ENCODE measurements around the gene YBX1. TPM values are rescaled to one million over a fixed set of nuclear protein-coding genes. Genes with fewer than 3 reads are reported as not detected.

The YBX1 gene
- total RNA-seq, 1 experiment from 2014 or later, result 1,259 TPM

DNA sequence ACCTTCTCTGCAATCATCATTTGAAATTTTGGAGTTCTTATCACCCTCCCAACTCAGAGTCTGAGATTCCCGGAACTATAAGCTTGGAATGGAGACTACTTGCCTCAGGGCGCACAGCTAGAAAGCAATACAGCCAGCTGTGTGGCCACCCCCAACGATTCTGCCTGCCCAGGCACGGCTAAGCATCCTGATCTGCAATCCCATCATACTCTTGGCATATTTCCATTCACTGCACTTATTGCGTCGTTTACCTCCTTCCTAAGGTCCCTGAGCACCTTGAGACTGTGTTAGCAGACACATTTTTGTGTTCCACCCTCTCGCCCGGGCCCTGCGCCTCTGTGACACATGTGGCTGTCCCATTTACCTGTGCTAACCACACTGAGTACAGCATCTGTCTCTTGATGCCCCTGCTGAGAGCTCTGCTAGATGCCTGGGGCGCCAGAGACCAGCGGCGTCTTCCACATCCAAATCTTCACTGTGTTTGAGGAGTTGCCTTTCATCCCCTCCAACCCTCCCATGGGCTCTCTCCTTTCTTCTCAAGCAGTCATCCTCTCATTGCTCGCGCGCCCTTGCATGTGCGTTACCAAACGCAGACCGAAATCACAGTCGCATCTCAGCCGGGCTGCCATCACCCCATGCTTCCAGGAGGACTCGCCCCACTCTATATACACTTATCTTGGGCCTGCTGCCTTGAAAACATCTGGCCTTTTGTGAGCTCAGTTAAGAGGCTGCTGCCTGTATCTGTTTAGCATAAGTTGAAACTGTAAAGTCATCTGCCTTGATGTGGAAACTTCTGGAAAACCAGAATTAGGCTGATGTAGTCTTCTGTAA is 61.3 kb downstream of the YBX1 start:
- Histone ChIP-seq H3K79me2 (ENCODE audit: low read length) (no peaks in the 10 kb centered on the region), H3K9me2 (replicated peaks; ENCODE audit: low read length) (no peaks in the 10 kb centered on the region), H3K36me3 (ENCODE audit: low read depth, low read length) (no peaks in the 10 kb centered on the region), H3K27me3 (ENCODE audit: low read length) (no peaks in the 10 kb centered on the region), H3K9ac (ENCODE audit: low read length) (no peak overlapping the region), H3K9me3 (ENCODE audit: low read length) (no peaks in the 10 kb centered on the region), H3K4me2 (ENCODE audit: low read length) (no peak overlapping the region), H3K27ac (ENCODE audit: low read length) (no peak overlapping the region), H4K20me1 (ENCODE audit: low read length) (no peaks in the 10 kb centered on the region), H2AFZ (ENCODE audit: low read length) (no peak overlapping the region), H3K4me3 (ENCODE audit: low read length) (no peak overlapping the region), H3K4me1 (ENCODE audit: insufficient read depth, low read length) (no peaks in the 10 kb centered on the region), H3F3A (ENCODE audit: low read length, unreplicated experiment) (no peaks in the 10 kb centered on the region)
- ChIA-PET POLR2A (ENCODE audit: unreplicated experiment) (no interaction called here), CTCF (no interaction called here)
- BruUV-seq (replicated peaks), result no TSS peak
- ATAC-seq, result no peak
- intact Hi-C loops (cut with micrococcal nuclease), result no loop called here
- TF ChIP-seq EZH2 (IDR thresholded peaks at IDR 0.05; ENCODE audit: low read length, unreplicated experiment), result no peak
- no peak for TF ChIP-seq EZH2phosphoT487 (IDR thresholded peaks at IDR 0.05; ENCODE audit: borderline replicate concordance, low read length)
- TF ChIP-seq, protein P1, sequence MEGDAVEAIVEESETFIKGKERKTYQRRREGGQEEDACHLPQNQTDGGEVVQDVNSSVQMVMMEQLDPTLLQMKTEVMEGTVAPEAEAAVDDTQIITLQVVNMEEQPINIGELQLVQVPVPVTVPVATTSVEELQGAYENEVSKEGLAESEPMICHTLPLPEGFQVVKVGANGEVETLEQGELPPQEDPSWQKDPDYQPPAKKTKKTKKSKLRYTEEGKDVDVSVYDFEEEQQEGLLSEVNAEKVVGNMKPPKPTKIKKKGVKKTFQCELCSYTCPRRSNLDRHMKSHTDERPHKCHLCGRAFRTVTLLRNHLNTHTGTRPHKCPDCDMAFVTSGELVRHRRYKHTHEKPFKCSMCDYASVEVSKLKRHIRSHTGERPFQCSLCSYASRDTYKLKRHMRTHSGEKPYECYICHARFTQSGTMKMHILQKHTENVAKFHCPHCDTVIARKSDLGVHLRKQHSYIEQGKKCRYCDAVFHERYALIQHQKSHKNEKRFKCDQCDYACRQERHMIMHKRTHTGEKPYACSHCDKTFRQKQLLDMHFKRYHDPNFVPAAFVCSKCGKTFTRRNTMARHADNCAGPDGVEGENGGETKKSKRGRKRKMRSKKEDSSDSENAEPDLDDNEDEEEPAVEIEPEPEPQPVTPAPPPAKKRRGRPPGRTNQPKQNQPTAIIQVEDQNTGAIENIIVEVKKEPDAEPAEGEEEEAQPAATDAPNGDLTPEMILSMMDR (conservative IDR thresholded peaks at IDR 0.05; ENCODE audit: low read depth, low read length), result no peak
- no peak for DNase-seq

DNA sequence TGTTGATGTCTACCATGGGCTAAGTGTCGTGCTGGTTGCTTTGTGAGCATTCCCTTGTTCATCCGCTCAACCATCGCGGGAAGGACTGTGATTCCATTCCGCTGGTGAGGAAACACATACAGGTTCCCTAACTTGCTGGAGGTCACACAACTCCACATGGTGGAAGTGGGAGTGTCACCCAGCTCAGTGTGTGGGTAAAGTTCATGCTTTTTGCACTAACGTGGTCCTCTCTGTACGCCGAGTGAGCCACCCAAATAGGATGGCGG is 61.9 kb downstream of the YBX1 start:
- Histone ChIP-seq H3K9ac (ENCODE audit: low read length) (no peak overlapping the region), H3K4me1 (ENCODE audit: insufficient read depth, low read length) (no peaks in the 10 kb centered on the region), H2AFZ (ENCODE audit: low read length) (no peak overlapping the region), H3K36me3 (ENCODE audit: low read depth, low read length) (no peaks in the 10 kb centered on the region), H3K79me2 (ENCODE audit: low read length) (no peaks in the 10 kb centered on the region), H3F3A (ENCODE audit: low read length, unreplicated experiment) (no peaks in the 10 kb centered on the region), H3K27ac (ENCODE audit: low read length) (no peak overlapping the region), H3K4me3 (ENCODE audit: low read length) (no peak overlapping the region), H3K9me3 (ENCODE audit: low read length) (no peaks in the 10 kb centered on the region), H3K9me2 (replicated peaks; ENCODE audit: low read length) (no peaks in the 10 kb centered on the region), H4K20me1 (ENCODE audit: low read length) (no peaks in the 10 kb centered on the region), H3K4me2 (ENCODE audit: low read length) (no peak overlapping the region), H3K27me3 (ENCODE audit: low read length) (no peaks in the 10 kb centered on the region)
- ATAC-seq (no peak), DNase-seq (no peak)
- no TSS peak for BruUV-seq (replicated peaks)
- POLR2A ChIA-PET (ENCODE audit: unreplicated experiment), result no interaction called here
- CTCF ChIA-PET, result no interaction called here
- intact Hi-C loops (cut with micrococcal nuclease), result no loop called here
- TF ChIP-seq, protein P1 (conservative IDR thresholded peaks at IDR 0.05; ENCODE audit: low read depth, low read length), result no peak
- TF ChIP-seq EZH2 (IDR thresholded peaks at IDR 0.05; ENCODE audit: low read length, unreplicated experiment) (no peak), EZH2phosphoT487 (IDR thresholded peaks at IDR 0.05; ENCODE audit: borderline replicate concordance, low read length) (no peak)

GRCh38 chr1:42745851-42746250 is 63.6 kb downstream of the YBX1 start:
- no peaks in the 10 kb centered on the region for H3K27me3 ChIP-seq (ENCODE audit: low read length)
- H3K27ac ChIP-seq (ENCODE audit: low read length), result no peak overlapping the region
- H3K4me3 ChIP-seq (ENCODE audit: low read length), result no peak overlapping the region
- H3K79me2 ChIP-seq (ENCODE audit: low read length), result no peaks in the 10 kb centered on the region
- H3F3A ChIP-seq (ENCODE audit: low read length, unreplicated experiment), result no peaks in the 10 kb centered on the region
- H4K20me1 ChIP-seq (ENCODE audit: low read length), result no peaks in the 10 kb centered on the region
- BruUV-seq (replicated peaks), result no TSS peak
- no peaks in the 10 kb centered on the region for H3K9me3 ChIP-seq (ENCODE audit: low read length)
- intact Hi-C loops (cut with micrococcal nuclease), result no loop called here
- DNase-seq (no peak), ATAC-seq (no peak)
- TF ChIP-seq EZH2phosphoT487 (IDR thresholded peaks at IDR 0.05; ENCODE audit: borderline replicate concordance, low read length), result no peak
- TF ChIP-seq, protein P1 (conservative IDR thresholded peaks at IDR 0.05; ENCODE audit: low read depth, low read length), result no peak
- no peak for TF ChIP-seq EZH2 (IDR thresholded peaks at IDR 0.05; ENCODE audit: low read length, unreplicated experiment)
- no peaks in the 10 kb centered on the region for H3K9me2 ChIP-seq (replicated peaks; ENCODE audit: low read length)
- H3K9ac ChIP-seq (ENCODE audit: low read length), result no peak overlapping the region
- H3K4me1 ChIP-seq (ENCODE audit: insufficient read depth, low read length), result no peaks in the 10 kb centered on the region
- H2AFZ ChIP-seq (ENCODE audit: low read length), result no peak overlapping the region
- POLR2A ChIA-PET (ENCODE audit: unreplicated experiment), result interaction anchor here (0.6 kb wide), 1 partner anchor 273 kb away, joined by 4 read pairs; no protein-coding TSS in a partner anchor
- H3K4me2 ChIP-seq (ENCODE audit: low read length), result no peak overlapping the region
- CTCF ChIA-PET, result no interaction called here
- H3K36me3 ChIP-seq (ENCODE audit: low read depth, low read length), result no peaks in the 10 kb centered on the region
